ENCODE measurements around the gene TROAP. TPM values are rescaled to one million over a fixed set of nuclear protein-coding genes. Genes with fewer than 3 reads are reported as not detected.

TROAP gene
- polyA plus RNA-seq, 3 donors, result 0.05 TPM; not detected in 2

- 47% methylated on average over 7 of the region's 12 CpGs for WGBS (ENCODE audit: insufficient coverage)
- H3K4me1 Mint-ChIP-seq, result peaks cover 21% of the 10 kb centered on the region
- Histone ChIP-seq H3K27ac (ENCODE audit: low read depth in 1 of 2, low read length in 2 of 2) (peak overlapping the region in 1 of 2 donors; percentile 68), H4K20me1 (ENCODE audit: insufficient read depth, low read length) (no peaks in the 10 kb centered on the region), H3K9ac (ENCODE audit: insufficient read depth, low read length, poor library complexity, severe bottlenecking) (peak overlapping the region; percentile 75), H3K9me3 (replicated peaks in 1 of 2; ENCODE audit: control insufficient read depth in 1 of 2, insufficient read depth in 1 of 2, low read length in 2 of 2) (no peaks in the 10 kb centered on the region), H2AFZ (ENCODE audit: insufficient read depth, low read depth, low read length, poor library complexity, severe bottlenecking) (peak overlapping the region; percentile 87), H3K79me2 (ENCODE audit: insufficient read depth, low read length) (peaks cover 19% of the 10 kb centered on the region), H3K27me3 (ENCODE audit: control insufficient read depth in 2 of 2, insufficient read depth in 2 of 2, low read length in 2 of 2) (no peaks in the 10 kb centered on the region), H3K4me3 (replicated peaks in 1 of 3; ENCODE audit: low read depth in 2 of 3, low read length in 3 of 3) (peak overlapping the region; percentile 58 to 80 (median 63)), H3K4me2 (replicated peaks; ENCODE audit: extremely low read depth, low read length, poor library complexity, severe bottlenecking) (peak overlapping the region; percentile 87), H3K4me1 (ENCODE audit: control insufficient read depth in 1 of 2, insufficient read depth in 2 of 2, low read length in 2 of 2) (peaks cover 17 to 21% of the 10 kb centered on the region in 2 donors), H3K36me3 (replicated peaks in 1 of 2; ENCODE audit: control insufficient read depth in 1 of 2, insufficient read depth in 2 of 2, low read length in 2 of 2) (peaks cover 4 to 20% of the 10 kb centered on the region in 2 donors)
- DNase-seq, result no peak
- intact Hi-C loops (cut with micrococcal nuclease), result no loop called here
- H3K9me3 Mint-ChIP-seq, result no peaks in the 10 kb centered on the region
- H3K27ac Mint-ChIP-seq, result peak overlapping the region in 6 of 7 donors; percentile 32 to 93 (median 82)
- peaks cover 7 to 8% (median 7%) of the 10 kb centered on the region in 3 donors for H3K27me3 Mint-ChIP-seq (ENCODE audit: low read depth in 3 of 3)
- no peak for TF ChIP-seq CTCF (IDR thresholded peaks at IDR 0.05)
- peaks cover 9 to 26% of the 10 kb centered on the region in 2 donors for H3K36me3 Mint-ChIP-seq
- H3K4me3 Mint-ChIP-seq, result peak overlapping the region; percentile 97 to 100
Measured at GRCh38 chr12:49322367-49322707, 718 bp upstream of the TROAP start.

GRCh38 chr12:49323524-49324097, 556 bp downstream of the TROAP start:
- peaks cover 19% of the 10 kb centered on the region for H3K79me2 ChIP-seq (ENCODE audit: insufficient read depth, low read length)
- peak overlapping the region; percentile 97 to 100 for H3K4me3 Mint-ChIP-seq
- H3K36me3 ChIP-seq (replicated peaks in 1 of 2; ENCODE audit: control insufficient read depth in 1 of 2, insufficient read depth in 2 of 2, low read length in 2 of 2), result peaks cover 7 to 30% of the 10 kb centered on the region in 2 donors
- peaks cover 21% of the 10 kb centered on the region for H3K4me1 Mint-ChIP-seq
- H2AFZ ChIP-seq (ENCODE audit: insufficient read depth, low read depth, low read length, poor library complexity, severe bottlenecking), result peak overlapping the region; percentile 87
- H3K4me3 ChIP-seq (replicated peaks in 1 of 3; ENCODE audit: low read depth in 2 of 3, low read length in 3 of 3), result peak overlapping the region; percentile 63 to 80 (median 64)
- no peaks in the 10 kb centered on the region for H3K9me3 Mint-ChIP-seq
- H3K4me2 ChIP-seq (replicated peaks; ENCODE audit: extremely low read depth, low read length, poor library complexity, severe bottlenecking), result peak overlapping the region; percentile 87
- H3K36me3 Mint-ChIP-seq, result peaks cover 16 to 38% of the 10 kb centered on the region in 2 donors
- H3K27ac ChIP-seq (ENCODE audit: low read depth in 1 of 2, low read length in 2 of 2), result peak overlapping the region in 1 of 2 donors; percentile 46
- 41% methylated on average over 7 of the region's 19 CpGs for WGBS (ENCODE audit: insufficient coverage)
- no peaks in the 10 kb centered on the region for H3K9me3 ChIP-seq (replicated peaks in 1 of 2; ENCODE audit: control insufficient read depth in 1 of 2, insufficient read depth in 1 of 2, low read length in 2 of 2)
- peaks cover 17 to 21% of the 10 kb centered on the region in 2 donors for H3K4me1 ChIP-seq (ENCODE audit: control insufficient read depth in 1 of 2, insufficient read depth in 2 of 2, low read length in 2 of 2)
- peak overlapping the region in 4 of 7 donors; percentile 79 to 93 (median 90) for H3K27ac Mint-ChIP-seq
- H4K20me1 ChIP-seq (ENCODE audit: insufficient read depth, low read length), result no peaks in the 10 kb centered on the region
- H3K9ac ChIP-seq (ENCODE audit: insufficient read depth, low read length, poor library complexity, severe bottlenecking), result peak overlapping the region; percentile 53
- no peaks in the 10 kb centered on the region for H3K27me3 ChIP-seq (ENCODE audit: control insufficient read depth in 2 of 2, insufficient read depth in 2 of 2, low read length in 2 of 2)
- TF ChIP-seq CTCF (IDR thresholded peaks at IDR 0.05), result no peak
- intact Hi-C loops (cut with micrococcal nuclease), result no loop called here
- DNase-seq, result no peak
- peaks cover 2 to 7% (median 5%) of the 10 kb centered on the region in 3 donors for H3K27me3 Mint-ChIP-seq (ENCODE audit: low read depth in 3 of 3)

Data from CD14-positive monocyte (primary cell).